Muscle of leg (tissue), 16 donors: ENCODE results near the gene GAB2. TPM values are rescaled to one million over a fixed set of nuclear protein-coding genes. Genes with fewer than 3 reads are reported as not detected.
A peak's percentile ranks its signal among the peaks of the same experiment; 100 is the strongest.
"Not testable (repeated sequence)": the region's sequence is repeated elsewhere in the genome, so short reads cannot be mapped to it uniquely, and the experiment has no call there.

Source experiments
- DNase-seq: peaks from one replicate; pipeline ENCODE4 v3.0.0; 2013
- H3K27ac ChIP-seq: one replicate; pipeline ENCODE4 v1.5.1; 2013; ENCODE audit warnings: mild to moderate bottlenecking, low read length, control low read depth
- H3K27me3 ChIP-seq: one replicate; pipeline ENCODE4 v1.6.1; 2013; ENCODE audit warnings: low read length; ENCODE audit not compliant: control insufficient read depth, insufficient read depth
- H3K36me3 ChIP-seq: one replicate; pipeline ENCODE4 v1.6.1; 2013; ENCODE audit warnings: low read length; ENCODE audit not compliant: control insufficient read depth, insufficient read depth
- H3K4me1 ChIP-seq: one replicate; pipeline ENCODE4 v1.6.1; 2013; ENCODE audit warnings: low read length; ENCODE audit not compliant: control insufficient read depth, insufficient read depth
- H3K4me3 ChIP-seq: one replicate; pipeline ENCODE4 v1.5.1; 2013; ENCODE audit warnings: low read length, control low read depth
- H3K9me3 ChIP-seq: replicated peaks from 2 replicates; pipeline ENCODE4 v1.6.1; 2013; ENCODE audit warnings: low read depth, low read length; ENCODE audit not compliant: control insufficient read depth
- WGBS: methylation state at CpG from one replicate; pipeline ENCODE4 v1.1.5; 2013; ENCODE audit warnings: missing lambda C conversion rate; ENCODE audit not compliant: insufficient coverage; 5-methylcytosine and 5-hydroxymethylcytosine counted together
- long read RNA-seq, 11 donors: transcript quantifications; one replicate each; lab custom pipeline, GENCODE V29; 2026
- polyA plus RNA-seq, 8 donors: library from polyadenylated mRNA; unstranded; fragments of 120-200 nt; gene quantifications; one replicate each; pipeline versions ENCODE4 v1.2.1 to v1.2.3, GENCODE V29; 2013; ENCODE audit warnings: inconsistent platforms in 1 of 8, low replicate concordance in 1 of 8; ENCODE audit not compliant: insufficient read length in 8 of 8, insufficient read depth in 1 of 8
- total RNA-seq: library from RNA; stranded (reverse); fragments of 120-200 nt; gene quantifications from one replicate; pipeline ENCODE4 v1.2.4, GENCODE V29; 2013

GAB2 gene, protein sequence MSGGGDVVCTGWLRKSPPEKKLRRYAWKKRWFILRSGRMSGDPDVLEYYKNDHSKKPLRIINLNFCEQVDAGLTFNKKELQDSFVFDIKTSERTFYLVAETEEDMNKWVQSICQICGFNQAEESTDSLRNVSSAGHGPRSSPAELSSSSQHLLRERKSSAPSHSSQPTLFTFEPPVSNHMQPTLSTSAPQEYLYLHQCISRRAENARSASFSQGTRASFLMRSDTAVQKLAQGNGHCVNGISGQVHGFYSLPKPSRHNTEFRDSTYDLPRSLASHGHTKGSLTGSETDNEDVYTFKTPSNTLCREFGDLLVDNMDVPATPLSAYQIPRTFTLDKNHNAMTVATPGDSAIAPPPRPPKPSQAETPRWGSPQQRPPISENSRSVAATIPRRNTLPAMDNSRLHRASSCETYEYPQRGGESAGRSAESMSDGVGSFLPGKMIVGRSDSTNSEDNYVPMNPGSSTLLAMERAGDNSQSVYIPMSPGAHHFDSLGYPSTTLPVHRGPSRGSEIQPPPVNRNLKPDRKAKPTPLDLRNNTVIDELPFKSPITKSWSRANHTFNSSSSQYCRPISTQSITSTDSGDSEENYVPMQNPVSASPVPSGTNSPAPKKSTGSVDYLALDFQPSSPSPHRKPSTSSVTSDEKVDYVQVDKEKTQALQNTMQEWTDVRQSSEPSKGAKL
- total RNA-seq (12.2 TPM), polyA plus RNA-seq (10 to 100 TPM in 7 of 8 donors, 1 to 10 TPM in 1; 9.6 to 18.8 (median 14.5) TPM)
- long read RNA-seq, donor 1, full-length matches to known transcripts = 2 of 2 reads
- long read RNA-seq, donor 1, partial matches to known transcripts = 0 of 2 reads
- long read RNA-seq, donor 1, other reads (novel, unspliced or antisense) = 0 of 2 reads
- long read RNA-seq, donor 2 = 0 reads
- long read RNA-seq, donor 3, full-length matches to known transcripts = 4 of 4 reads
- long read RNA-seq, donor 3, partial matches to known transcripts = 0 of 4 reads
- long read RNA-seq, donor 3, other reads (novel, unspliced or antisense) = 0 of 4 reads
- long read RNA-seq, donor 4, partial matches to known transcripts = 0 of 1 reads
- long read RNA-seq, donor 4, other reads (novel, unspliced or antisense) = 0 of 1 reads
- long read RNA-seq, donor 5, full-length matches to known transcripts = 3 of 3 reads
- long read RNA-seq, donor 5, partial matches to known transcripts = 0 of 3 reads
- long read RNA-seq, donor 5, other reads (novel, unspliced or antisense) = 0 of 3 reads
- long read RNA-seq, donor 6, full-length matches to known transcripts = 2 of 2 reads
- long read RNA-seq, donor 6, partial matches to known transcripts = 0 of 2 reads
- long read RNA-seq, donor 6, other reads (novel, unspliced or antisense) = 0 of 2 reads
- long read RNA-seq, donor 7, full-length matches to known transcripts = 1 of 1 reads
- long read RNA-seq, donor 7, partial matches to known transcripts = 0 of 1 reads
- long read RNA-seq, donor 7, other reads (novel, unspliced or antisense) = 0 of 1 reads
- long read RNA-seq, donor 8 = 0 reads
- long read RNA-seq, donor 9 = 0 reads
- long read RNA-seq, donor 10 = 0 reads
- long read RNA-seq, donor 11, partial matches to known transcripts = 0 of 1 reads
- long read RNA-seq, donor 11, other reads (novel, unspliced or antisense) = 0 of 1 reads

DNA sequence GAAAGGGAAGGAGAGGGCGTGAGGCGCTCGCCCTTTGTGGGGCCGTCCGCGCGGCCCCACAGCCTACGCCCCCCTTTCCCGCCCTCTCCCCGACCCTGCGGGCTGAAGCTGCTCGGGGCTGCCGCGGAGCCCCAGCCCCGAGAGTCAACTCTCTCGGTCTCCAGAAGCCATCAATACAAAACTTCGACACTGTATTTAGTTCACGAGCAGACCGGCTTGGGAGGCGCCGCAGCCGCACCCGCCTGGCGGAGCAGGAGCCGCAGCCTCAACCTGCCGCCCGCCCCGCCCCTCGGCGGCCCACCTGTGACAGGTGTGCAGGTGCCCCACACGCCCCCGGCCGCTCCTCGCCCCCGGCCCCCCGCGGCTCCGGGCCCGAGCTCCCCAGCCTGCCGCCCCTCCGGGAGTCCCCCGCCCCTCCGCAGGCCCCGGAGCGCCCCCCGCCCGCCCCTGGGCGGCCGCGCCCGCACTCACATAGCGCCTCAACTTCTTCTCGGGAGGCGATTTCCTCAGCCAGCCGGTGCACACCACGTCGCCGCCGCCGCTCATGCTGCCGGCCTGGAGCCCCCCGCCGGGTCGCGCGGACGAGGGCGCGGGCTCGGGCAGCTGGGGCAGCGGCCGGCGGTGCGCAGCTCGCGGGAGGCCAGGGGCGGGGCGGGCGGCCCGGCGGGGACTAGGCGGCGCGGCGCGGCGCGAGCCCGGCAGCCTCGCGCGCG is at the start of gene GAB2:
Gene GAB2 (minus strand): TSS at position 646 of the 713 bp plus-strand sequence. CDS start 100 bp downstream, at position 546.
- Histone ChIP-seq H3K9me3 (no peaks in the 10 kb centered on the region), H3K27me3 (peaks cover 4% of the 10 kb centered on the region), H3K4me1 (peaks cover 26% of the 10 kb centered on the region), H3K4me3 (peak within 1 kb of the TSS; percentile 79), H3K27ac (peak within 1 kb of the TSS; percentile 96), H3K36me3 (no peaks in the 10 kb centered on the region)
- WGBS = under 1% methylated on average over 87 of the region's 93 CpGs
- no peak for DNase-seq

- Histone ChIP-seq H3K27me3 (no peaks in the 10 kb centered on the region), H3K27ac (no peak overlapping the region), H3K9me3 (no peaks in the 10 kb centered on the region), H3K36me3 (peaks cover 7% of the 10 kb centered on the region), H3K4me1 (no peaks in the 10 kb centered on the region), H3K4me3 (no peak overlapping the region)
- no CpG with 5 or more reads among the region's 2 CpGs for WGBS
- DNase-seq = no peak
These were observed 49.8 kb upstream of the GAB2 start for GRCh38 chr11:78467370-78467769.

DNA sequence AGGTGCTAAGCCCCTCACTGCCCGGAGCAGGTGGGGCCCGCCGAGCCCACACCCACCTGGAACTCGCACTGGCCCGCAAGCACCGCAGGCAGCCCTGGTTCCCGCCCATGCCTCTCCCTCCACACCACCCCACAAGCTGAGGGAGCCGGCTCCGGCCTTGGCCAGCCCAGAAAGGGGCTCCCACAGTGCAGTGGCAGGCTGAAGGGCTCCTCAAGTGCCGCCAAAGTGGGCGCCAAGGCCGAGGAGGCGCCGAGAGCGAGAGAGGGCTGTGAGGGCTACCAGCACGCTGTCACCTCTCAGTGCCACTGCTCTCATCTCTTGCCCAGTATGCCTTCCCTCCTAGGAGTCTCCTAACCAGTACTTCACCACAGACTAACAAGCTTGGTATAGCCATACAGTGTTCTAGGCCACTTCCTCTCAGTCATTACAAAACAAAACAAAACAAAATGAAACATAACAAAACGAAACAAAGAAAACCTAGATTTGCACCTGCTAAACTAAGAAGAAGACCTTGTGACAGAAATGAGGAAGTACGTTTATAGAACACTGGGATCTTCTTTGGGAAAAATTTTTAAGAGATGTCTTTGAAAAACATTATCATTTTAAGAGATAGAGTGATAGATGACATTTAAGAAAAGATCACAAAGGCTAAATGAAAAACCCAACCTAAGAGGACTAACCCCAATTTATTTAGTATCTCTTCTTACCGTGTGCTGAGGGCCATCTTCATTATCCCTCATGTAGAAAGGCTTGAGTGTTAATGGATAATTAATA is 47.7 kb upstream of the GAB2 start:
- Histone ChIP-seq H3K4me1 (no peaks in the 10 kb centered on the region), H3K27ac (no peak overlapping the region), H3K27me3 (no peaks in the 10 kb centered on the region), H3K36me3 (peaks cover 11% of the 10 kb centered on the region), H3K9me3 (no peaks in the 10 kb centered on the region), H3K4me3 (no peak overlapping the region)
- no peak for DNase-seq
- WGBS = 96% methylated on average over 8 of the region's 19 CpGs

DNA sequence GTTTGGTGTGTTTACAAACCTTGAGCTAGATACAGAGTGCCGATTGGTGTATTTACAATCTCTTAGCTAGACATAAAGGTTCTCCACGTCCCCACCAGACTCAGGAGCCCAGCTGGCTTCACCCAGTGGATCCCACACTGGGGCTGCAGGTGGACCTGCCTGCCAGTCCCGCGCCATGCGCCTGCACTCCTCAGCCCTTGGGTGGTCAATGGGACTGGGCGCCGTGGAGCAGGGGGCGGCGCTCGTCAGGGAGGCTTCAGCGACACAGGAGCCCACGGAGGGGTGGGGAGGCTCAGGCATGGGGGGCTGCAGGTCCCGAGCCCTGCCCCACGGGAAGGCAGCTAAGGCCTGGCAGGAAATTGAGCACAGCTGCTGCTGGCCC is 47.2 kb upstream of the GAB2 start:
- peaks cover 16% of the 10 kb centered on the region for H3K36me3 ChIP-seq
- not testable (repeated sequence) for H3K27me3 ChIP-seq, H3K4me1 ChIP-seq, DNase-seq, H3K4me3 ChIP-seq, H3K27ac ChIP-seq, H3K9me3 ChIP-seq
- 87% methylated on average over 14 of the region's 14 CpGs for WGBS

DNA sequence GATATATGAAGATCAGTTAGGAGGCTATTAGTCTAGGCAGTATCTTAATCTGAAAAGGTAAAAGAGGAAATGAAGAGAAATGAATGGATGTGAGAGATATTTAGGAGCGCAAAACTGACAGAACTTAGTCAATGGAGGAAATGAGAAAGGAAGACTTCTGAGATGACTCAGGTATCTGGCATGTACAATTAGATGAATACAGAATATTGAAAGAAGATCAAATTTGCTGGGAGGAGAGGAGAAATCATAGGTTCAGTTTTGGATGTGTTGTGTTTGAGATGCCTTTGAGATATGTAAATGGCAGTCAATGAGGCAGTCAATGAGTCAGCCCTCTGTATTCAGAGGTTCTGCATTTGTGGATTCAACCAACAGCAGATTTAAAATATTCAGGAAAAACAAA is 42.9 kb upstream of the GAB2 start:
- H3K36me3 ChIP-seq = peaks cover 22% of the 10 kb centered on the region
- DNase-seq = no peak
- no peaks in the 10 kb centered on the region for H3K27me3 ChIP-seq
- no peak overlapping the region for H3K27ac ChIP-seq
- H3K4me1 ChIP-seq = no peaks in the 10 kb centered on the region
- no peak overlapping the region for H3K4me3 ChIP-seq
- no peaks in the 10 kb centered on the region for H3K9me3 ChIP-seq
- WGBS = 100% methylated on average over 1 of the region's 1 CpG

DNA sequence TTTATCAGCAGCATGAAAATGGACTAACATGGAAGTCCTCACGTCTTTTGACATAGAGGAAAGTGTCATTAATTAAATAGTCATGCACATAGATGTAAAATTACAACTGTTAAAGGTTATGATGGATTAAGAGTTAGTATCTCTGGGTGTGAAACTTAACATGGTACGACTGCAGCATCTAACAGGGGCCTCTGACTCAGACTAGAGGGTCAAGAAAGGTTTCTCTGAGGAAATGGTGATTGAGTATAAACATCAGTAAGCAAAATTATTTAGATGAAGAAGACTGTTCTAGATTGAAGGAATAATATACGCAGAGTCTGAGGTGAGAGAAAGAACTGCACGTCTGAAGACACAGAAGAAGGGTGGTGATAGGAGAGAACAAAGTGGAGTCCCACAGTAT is 42.1 kb upstream of the GAB2 start:
- Histone ChIP-seq H3K4me1 (no peaks in the 10 kb centered on the region), H3K27me3 (no peaks in the 10 kb centered on the region), H3K27ac (no peak overlapping the region), H3K9me3 (no peaks in the 10 kb centered on the region), H3K36me3 (peaks cover 22% of the 10 kb centered on the region), H3K4me3 (no peak overlapping the region)
- WGBS = 89% methylated on average over 2 of the region's 4 CpGs
- no peak for DNase-seq

DNA sequence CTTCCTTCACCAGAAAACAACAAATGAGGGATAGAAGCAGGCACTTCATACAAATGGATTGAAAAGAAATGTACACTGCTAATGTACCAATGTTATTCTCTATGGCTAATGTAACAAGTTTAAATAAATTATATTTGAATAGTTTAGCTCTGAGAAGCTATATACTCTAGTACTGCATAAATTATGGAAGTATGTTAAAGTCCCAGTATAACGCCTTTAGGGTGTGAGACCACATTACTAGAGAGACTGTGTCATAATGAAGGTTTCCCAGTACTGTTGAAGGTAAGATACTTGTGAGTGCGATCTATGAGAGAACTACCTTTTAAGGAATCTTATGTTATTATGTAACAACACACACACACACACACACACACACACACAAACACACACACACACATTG is 39.8 kb upstream of the GAB2 start:
- Histone ChIP-seq H3K27ac (no peak overlapping the region), H3K27me3 (no peaks in the 10 kb centered on the region), H3K9me3 (no peaks in the 10 kb centered on the region), H3K36me3 (peaks cover 17% of the 10 kb centered on the region), H3K4me1 (no peaks in the 10 kb centered on the region), H3K4me3 (no peak overlapping the region)
- DNase-seq = no peak
- no CpG with 5 or more reads among the region's 2 CpGs for WGBS

GRCh38 chr11:78453140-78453935 is 35.7 kb upstream of the GAB2 start:
- Histone ChIP-seq H3K36me3 (peaks cover 3% of the 10 kb centered on the region), H3K27me3 (no peaks in the 10 kb centered on the region), H3K4me1 (no peaks in the 10 kb centered on the region), H3K9me3 (no peaks in the 10 kb centered on the region), H3K27ac (no peak overlapping the region), H3K4me3 (no peak overlapping the region)
- DNase-seq = no peak
- no CpG with 5 or more reads among the region's 2 CpGs for WGBS
